HCT116 (cell line): ENCODE results near the gene CBFA2T3. TPM values are rescaled to one million over a fixed set of nuclear protein-coding genes. Genes with fewer than 3 reads are reported as not detected.

Source experiments
- ATAC-seq: fragments of 200-7000 bp; cut with Tn5 transposase; 2 replicates; pipeline ENCODE4 v1.9.1; 2020; ENCODE audit warnings: mild to moderate bottlenecking, moderate library complexity
- BruUV-seq: library from RNA; stranded (reverse); fragments of 400-500 nt; replicated peaks from 2 replicates; lab custom pipeline; 2021; lab: Mats Ljungman, UMichigan
- CTCF ChIA-PET: fragments of 300-600 bp; sonication (Branson Sonifier 250); formaldehyde crosslinking; loops from one replicate; lab custom pipeline; 2021; ENCODE audit warnings: antibody characterized with exemption; lab: Charles Lee
- POLR2A ChIA-PET: fragments of 300-600, 350-600 bp; sonication (Branson Sonifier 250); formaldehyde crosslinking; loops from one replicate; lab custom pipeline; 2021; ENCODE audit warnings: antibody characterized with exemption; lab: Charles Lee
- RAD21 ChIA-PET, 2 experiments: fragments of 300-600 bp; sonication (Branson Sonifier 250); formaldehyde crosslinking; loops; one replicate each; lab custom pipeline; 2023; ENCODE audit warnings: low total read pairs in 2 of 2; ENCODE audit not compliant: uncharacterized antibody in 2 of 2, unreplicated experiment in 2 of 2, low non-redundant PET in 1 of 2; lab: Charles Lee
- DNase-seq: peaks from one replicate; pipeline ENCODE4 v3.0.0-alpha.2; 2010; ENCODE audit warnings: low read depth, low spot score
- H2AFZ ChIP-seq: fragments of 200-600 bp; shearing (Covaris generic), sonication (generic); 2 replicates; pipeline ENCODE4 v1.6.1; 2017; ENCODE audit warnings: low read depth, mixed run types, mixed read lengths, antibody characterized with exemption, low read length; ENCODE audit not compliant: poor library complexity, severe bottlenecking
- H3K27ac ChIP-seq: 2 replicates; pipeline ENCODE4 v1.5.1; 2012; ENCODE audit warnings: low read depth, low read length
- H3K27me3 ChIP-seq: fragments of 200-600 bp; sonication (generic); 2 replicates; pipeline ENCODE4 v1.6.1; 2016; ENCODE audit warnings: mixed run types, low read length, mixed read lengths; ENCODE audit not compliant: insufficient read depth
- H3K36me3 ChIP-seq, 2 experiments: fragments of 200-500 bp in 1 of 2; fragments of 200-600 bp in 1 of 2; sonication (Bioruptor generic) in 1 of 2; sonication (generic) in 1 of 2; 2 replicates each; pipeline versions ENCODE4 v1.5.1 to v1.6.1; 2014 to 2016; ENCODE audit warnings: low read length in 2 of 2, inconsistent platforms in 1 of 2, mixed read lengths in 1 of 2, mixed run types in 1 of 2; ENCODE audit not compliant: insufficient read depth in 2 of 2, control insufficient read depth in 1 of 2
- H3K4me1 ChIP-seq, 2 experiments: fragments of 200-600 bp in 1 of 2; sonication (generic) in 1 of 2; 2 replicates each; pipeline versions ENCODE4 v1.5.1 to v1.6.1; 2012 to 2017; ENCODE audit warnings: low read length in 2 of 2, inconsistent platforms in 1 of 2, mild to moderate bottlenecking in 1 of 2, mixed read lengths in 1 of 2, mixed run types in 1 of 2, moderate library complexity in 1 of 2; ENCODE audit not compliant: insufficient read depth in 2 of 2, control insufficient read depth in 1 of 2
- H3K4me2 ChIP-seq: fragments of 200-600 bp; sonication (generic); 2 replicates; pipeline ENCODE4 v1.6.1; 2017; ENCODE audit warnings: mixed run types, low read length, mixed read lengths
- H3K4me3 ChIP-seq, 2 experiments: fragments of 200-600 bp in 1 of 2; sonication (generic) in 1 of 2; replicated peaks in 1 of 2; 2 replicates each; pipeline ENCODE4 v1.5.1; 2011 to 2016; ENCODE audit warnings: low read length in 2 of 2, control low read depth in 1 of 2, low read depth in 1 of 2, mild to moderate bottlenecking in 1 of 2, mixed read lengths in 1 of 2, mixed run types in 1 of 2
- H3K79me2 ChIP-seq: fragments of 200-600 bp; sonication (generic); 2 replicates; pipeline ENCODE4 v1.6.1; 2017; ENCODE audit warnings: mild to moderate bottlenecking, mixed run types, low read length, moderate library complexity, mixed read lengths; ENCODE audit not compliant: insufficient read depth
- H3K9ac ChIP-seq: fragments of 200-600 bp; sonication (generic); 2 replicates; pipeline ENCODE4 v1.6.1; 2016; ENCODE audit warnings: low read length, mixed read lengths
- H3K9me2 ChIP-seq: fragments of 200-600 bp; sonication (generic), shearing (Covaris generic); 2 replicates; pipeline ENCODE4 v1.6.1; 2017; ENCODE audit warnings: mixed run types, mild to moderate bottlenecking, moderate library complexity; ENCODE audit not compliant: insufficient read depth
- H3K9me3 ChIP-seq, 2 experiments: fragments of 200-500 bp in 1 of 2; fragments of 200-600 bp in 1 of 2; sonication (Bioruptor generic) in 1 of 2; sonication (generic) in 1 of 2; 2 replicates each; pipeline ENCODE4 v1.6.1; 2014 to 2017; ENCODE audit warnings: low read length in 2 of 2, mixed read lengths in 2 of 2, inconsistent platforms in 1 of 2, low read depth in 1 of 2, mild to moderate bottlenecking in 1 of 2, mixed run types in 1 of 2, moderate library complexity in 1 of 2; ENCODE audit not compliant: control insufficient read depth in 1 of 2, insufficient read depth in 1 of 2
- H4K20me1 ChIP-seq: fragments of 200-600 bp; sonication (generic), shearing (Covaris generic); 2 replicates; pipeline ENCODE4 v1.6.1; 2017; ENCODE audit warnings: mixed run types, mild to moderate bottlenecking, moderate library complexity; ENCODE audit not compliant: insufficient read depth
- ATF3 ChIP-seq: IDR thresholded peaks from 2 replicates; pipeline ENCODE4 v1.6.1; 2012
- CBX3 ChIP-seq: IDR thresholded peaks from 2 replicates; pipeline ENCODE4 v1.6.1; 2012; ENCODE audit warnings: low read depth
- EGR1 ChIP-seq: IDR thresholded peaks from 2 replicates; pipeline ENCODE4 v1.6.1; 2012; ENCODE audit warnings: low read depth
- ELF1 ChIP-seq: IDR thresholded peaks from 2 replicates; pipeline ENCODE4 v1.6.1; 2012; ENCODE audit warnings: low read depth, borderline replicate concordance
- EZH2 ChIP-seq: fragments of 200-600 bp; sonication (generic); IDR thresholded peaks from 2 replicates; pipeline ENCODE4 v1.6.1; 2017; ENCODE audit warnings: antibody characterized with exemption, mixed run types
- EZH2phosphoT487 ChIP-seq: fragments of 200-600 bp; IDR thresholded peaks from 2 replicates; pipeline ENCODE4 v1.6.1; 2018; ENCODE audit warnings: antibody characterized with exemption, borderline replicate concordance
- FOSL1 ChIP-seq: IDR thresholded peaks from 2 replicates; pipeline ENCODE4 v1.6.1; 2012; ENCODE audit warnings: low read depth
- MAX ChIP-seq: IDR thresholded peaks from 2 replicates; pipeline ENCODE4 v1.6.1; 2012
- POLR2A ChIP-seq: IDR thresholded peaks from 2 replicates; pipeline ENCODE4 v1.7.0; 2011; ENCODE audit warnings: borderline replicate concordance; ENCODE audit not compliant: insufficient read depth, insufficient read length; ENCODE audit errors: extremely low read depth
- SRF ChIP-seq: IDR thresholded peaks from 2 replicates; pipeline ENCODE4 v1.6.1; 2012; ENCODE audit warnings: low read depth
- TCF7L2 ChIP-seq: IDR thresholded peaks from 2 replicates; pipeline ENCODE4 v1.7.0; 2011; ENCODE audit warnings: borderline replicate concordance, inconsistent platforms; ENCODE audit not compliant: insufficient read depth, insufficient read length; ENCODE audit errors: extremely low read depth
- YY1 ChIP-seq: IDR thresholded peaks from 2 replicates; pipeline ENCODE4 v1.6.1; 2011; ENCODE audit warnings: low read length, low read depth, moderate library complexity, mild to moderate bottlenecking; ENCODE audit not compliant: insufficient replicate concordance; ENCODE audit errors: extremely low read depth
- ZBTB33 ChIP-seq: IDR thresholded peaks from 2 replicates; pipeline ENCODE4 v1.6.1; 2011; ENCODE audit warnings: mild to moderate bottlenecking, low read length, moderate library complexity; ENCODE audit not compliant: insufficient replicate concordance; ENCODE audit errors: extremely low read depth
- ZFX ChIP-seq: fragments of 450-650 bp; IDR thresholded peaks from 2 replicates; pipeline ENCODE4 v1.6.1; 2017
- ZNF274 ChIP-seq: fragments of 200-500 bp; sonication (Bioruptor generic); IDR thresholded peaks from 2 replicates; pipeline ENCODE4 v1.6.1; 2014; ENCODE audit warnings: mild to moderate bottlenecking, low read depth, low read length, inconsistent platforms
- intact Hi-C: fragments of 100-400 bp; cut with micrococcal nuclease; formaldehyde crosslinking; loops from 2 replicates; pipeline ENCODE4 v1.10.0; 2022
- total RNA-seq: library from RNA; stranded (reverse); gene quantifications from one replicate; pipeline ENCODE4 v1.2.1, GENCODE V29; 2021; ENCODE audit not compliant: unreplicated experiment
- TF ChIP-seq, protein P1 (sequence below): IDR thresholded peaks from 2 replicates; pipeline ENCODE4 v1.6.1; 2012; ENCODE audit warnings: low read depth

CBFA2T3 gene
- total RNA-seq, 1 experiment from 2014 or later, result 19.1 TPM

GRCh38 chr16:88923926-88924833 is 52.8 kb downstream of the CBFA2T3 start:
- BruUV-seq, result no TSS peak
- H2AFZ ChIP-seq, result no peak overlapping the region
- ATAC-seq (no peak), DNase-seq (no peak)
- peaks cover 53 to 77% of the 10 kb centered on the region in 2 experiments for H3K4me1 ChIP-seq
- TF ChIP-seq ZBTB33 (no peak), EZH2phosphoT487 (no peak), SRF (no peak), POLR2A (no peak), CBX3 (no peak), MAX (no peak), ATF3 (no peak), FOSL1 (no peak), ELF1 (no peak), EGR1 (no peak), ZFX (no peak), ZNF274 (no peak), YY1 (no peak), EZH2 (no peak), TCF7L2 (no peak)
- TF ChIP-seq, protein P1, sequence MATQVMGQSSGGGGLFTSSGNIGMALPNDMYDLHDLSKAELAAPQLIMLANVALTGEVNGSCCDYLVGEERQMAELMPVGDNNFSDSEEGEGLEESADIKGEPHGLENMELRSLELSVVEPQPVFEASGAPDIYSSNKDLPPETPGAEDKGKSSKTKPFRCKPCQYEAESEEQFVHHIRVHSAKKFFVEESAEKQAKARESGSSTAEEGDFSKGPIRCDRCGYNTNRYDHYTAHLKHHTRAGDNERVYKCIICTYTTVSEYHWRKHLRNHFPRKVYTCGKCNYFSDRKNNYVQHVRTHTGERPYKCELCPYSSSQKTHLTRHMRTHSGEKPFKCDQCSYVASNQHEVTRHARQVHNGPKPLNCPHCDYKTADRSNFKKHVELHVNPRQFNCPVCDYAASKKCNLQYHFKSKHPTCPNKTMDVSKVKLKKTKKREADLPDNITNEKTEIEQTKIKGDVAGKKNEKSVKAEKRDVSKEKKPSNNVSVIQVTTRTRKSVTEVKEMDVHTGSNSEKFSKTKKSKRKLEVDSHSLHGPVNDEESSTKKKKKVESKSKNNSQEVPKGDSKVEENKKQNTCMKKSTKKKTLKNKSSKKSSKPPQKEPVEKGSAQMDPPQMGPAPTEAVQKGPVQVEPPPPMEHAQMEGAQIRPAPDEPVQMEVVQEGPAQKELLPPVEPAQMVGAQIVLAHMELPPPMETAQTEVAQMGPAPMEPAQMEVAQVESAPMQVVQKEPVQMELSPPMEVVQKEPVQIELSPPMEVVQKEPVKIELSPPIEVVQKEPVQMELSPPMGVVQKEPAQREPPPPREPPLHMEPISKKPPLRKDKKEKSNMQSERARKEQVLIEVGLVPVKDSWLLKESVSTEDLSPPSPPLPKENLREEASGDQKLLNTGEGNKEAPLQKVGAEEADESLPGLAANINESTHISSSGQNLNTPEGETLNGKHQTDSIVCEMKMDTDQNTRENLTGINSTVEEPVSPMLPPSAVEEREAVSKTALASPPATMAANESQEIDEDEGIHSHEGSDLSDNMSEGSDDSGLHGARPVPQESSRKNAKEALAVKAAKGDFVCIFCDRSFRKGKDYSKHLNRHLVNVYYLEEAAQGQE, result no peak
- RAD21 ChIA-PET, result interaction anchor here in 1 of 2 experiments (0.8 kb wide), 1 partner anchor 67 kb away, joined by 3 read pairs; no protein-coding TSS in a partner anchor
- H3K27ac ChIP-seq, result peak overlapping the region; percentile 71
- no peaks in the 10 kb centered on the region for H3K36me3 ChIP-seq
- H3K4me3 ChIP-seq, result no peak overlapping the region; a peak in 1 of 4 replicates
- POLR2A ChIA-PET, result no interaction called here
- no peaks in the 10 kb centered on the region for H3K9me2 ChIP-seq
- H3K79me2 ChIP-seq, result no peaks in the 10 kb centered on the region; the same call in 1 of the 2 replicates
- no peaks in the 10 kb centered on the region for H3K27me3 ChIP-seq
- CTCF ChIA-PET, result interaction anchor here (1.4 kb wide), 1 partner anchor 17 kb away, joined by 3 read pairs; no protein-coding TSS in a partner anchor
- no peaks in the 10 kb centered on the region for H3K9me3 ChIP-seq
- intact Hi-C loops, result no loop called here
- peak overlapping the region; percentile 58; the same call in 1 of the 2 replicates for H3K9ac ChIP-seq
- H3K4me2 ChIP-seq, result peak overlapping the region; percentile 83
- no peaks in the 10 kb centered on the region for H4K20me1 ChIP-seq
